IPS DF 6.9 (cell line): ENCODE data around the gene TNFAIP8.

Experiments used
- DNase-seq: peaks from one replicate; pipeline ENCODE4 v3.0.0-alpha.2; 2013; ENCODE audit warnings: low read depth, low spot score
- H3K27ac ChIP-seq: one replicate; pipeline ENCODE4 v1.5.1; 2013; ENCODE audit warnings: low read length, control low read depth
- H3K27me3 ChIP-seq: 2 replicates; pipeline ENCODE4 v1.6.1; 2013; ENCODE audit warnings: mild to moderate bottlenecking, low read length; ENCODE audit not compliant: control insufficient read depth, insufficient read depth
- H3K36me3 ChIP-seq: 2 replicates; pipeline ENCODE4 v1.6.1; 2013; ENCODE audit warnings: low read length; ENCODE audit not compliant: control insufficient read depth, insufficient read depth
- H3K4me1 ChIP-seq: 2 replicates; pipeline ENCODE4 v1.6.1; 2013; ENCODE audit warnings: low read length; ENCODE audit not compliant: control insufficient read depth, insufficient read depth
- H3K4me3 ChIP-seq: 2 replicates; pipeline ENCODE4 v1.5.1; 2013; ENCODE audit warnings: mild to moderate bottlenecking, low read length
- H3K9me3 ChIP-seq: 2 replicates; pipeline ENCODE4 v1.6.1; 2013; ENCODE audit warnings: low read length, inconsistent platforms; ENCODE audit not compliant: control insufficient read depth, insufficient read depth
- WGBS: extraction: QIAGEN DNeasy Blood & Tissue Kit; methylation state at CpG from one replicate; pipeline ENCODE4 v1.1.7; 2013; ENCODE audit warnings: mixed read lengths, missing lambda C conversion rate; ENCODE audit not compliant: insufficient read length, insufficient coverage; 5-methylcytosine and 5-hydroxymethylcytosine counted together

The TNFAIP8 gene

GRCh38 chr5:119339344-119339743, 16.5 kb upstream of the TNFAIP8 start:
- WGBS: no CpG with 5 or more reads among the region's 2 CpGs
- H3K27me3 ChIP-seq: no peaks in the 10 kb centered on the region
- no peaks in the 10 kb centered on the region for H3K9me3 ChIP-seq
- DNase-seq: no peak
- peaks cover 4% of the 10 kb centered on the region; the same call in 1 of the 2 replicates for H3K4me1 ChIP-seq
- H3K27ac ChIP-seq: no peak overlapping the region
- H3K4me3 ChIP-seq: no peak overlapping the region
- no peaks in the 10 kb centered on the region for H3K36me3 ChIP-seq

GRCh38 chr5:119339965-119340364, 15.9 kb upstream of the TNFAIP8 start:
- Histone ChIP-seq H3K4me3 (no peak overlapping the region), H3K4me1 (peaks cover 4% of the 10 kb centered on the region; the same call in 1 of the 2 replicates), H3K27ac (no peak overlapping the region), H3K27me3 (no peaks in the 10 kb centered on the region), H3K36me3 (no peaks in the 10 kb centered on the region), H3K9me3 (no peaks in the 10 kb centered on the region)
- no CpG with 5 or more reads among the region's 4 CpGs for WGBS
- no peak for DNase-seq

GRCh38 chr5:119340597-119341218, 15.1 kb upstream of the TNFAIP8 start:
- WGBS: no CpG with 5 or more reads among the region's 11 CpGs

GRCh38 chr5:119341452-119342349, 14.1 kb upstream of the TNFAIP8 start:
- WGBS: no CpG with 5 or more reads among the region's 6 CpGs
- Histone ChIP-seq H3K9me3 (no peaks in the 10 kb centered on the region), H3K4me3 (no peak overlapping the region), H3K36me3 (no peaks in the 10 kb centered on the region), H3K27me3 (no peaks in the 10 kb centered on the region), H3K27ac (no peak overlapping the region), H3K4me1 (peaks cover 5% of the 10 kb centered on the region; the same call in 1 of the 2 replicates)
- no peak for DNase-seq

More at GRCh38 chr5:119340597-119341218, 15.1 kb upstream of the TNFAIP8 start:
- no peak for DNase-seq
- H3K4me3 ChIP-seq: no peak overlapping the region
- H3K27me3 ChIP-seq: no peaks in the 10 kb centered on the region
- H3K4me1 ChIP-seq: peaks cover 4% of the 10 kb centered on the region; the same call in 1 of the 2 replicates
- H3K27ac ChIP-seq: no peak overlapping the region
- no peaks in the 10 kb centered on the region for H3K9me3 ChIP-seq
- no peaks in the 10 kb centered on the region for H3K36me3 ChIP-seq

- no peaks in the 10 kb centered on the region for H3K9me3 ChIP-seq
- H3K27me3 ChIP-seq: no peaks in the 10 kb centered on the region
- H3K27ac ChIP-seq: no peak overlapping the region
- whole genome bisulfite sequencing: no CpG with 5 or more reads among the region's 1 CpG
- H3K4me1 ChIP-seq: peaks cover 5% of the 10 kb centered on the region; the same call in 1 of the 2 replicates
- H3K36me3 ChIP-seq: no peaks in the 10 kb centered on the region
- no peak for DNase-seq
- H3K4me3 ChIP-seq: no peak overlapping the region
These were observed 13.4 kb upstream of the TNFAIP8 start for GRCh38 chr5:119342406-119342805.

- Histone ChIP-seq H3K27ac (no peak overlapping the region), H3K36me3 (no peaks in the 10 kb centered on the region), H3K4me3 (no peak overlapping the region), H3K4me1 (peaks cover 7% of the 10 kb centered on the region; the same call in 1 of the 2 replicates), H3K27me3 (no peaks in the 10 kb centered on the region), H3K9me3 (no peaks in the 10 kb centered on the region)
- DNase-seq: no peak
- WGBS: no CpG with 5 or more reads among the region's 6 CpGs
These were observed 12.8 kb upstream of the TNFAIP8 start for GRCh38 chr5:119343052-119343451.

- Histone ChIP-seq H3K27me3 (no peaks in the 10 kb centered on the region), H3K4me1 (peaks cover 8% of the 10 kb centered on the region; the same call in 1 of the 2 replicates), H3K27ac (no peak overlapping the region), H3K4me3 (no peak overlapping the region), H3K9me3 (no peaks in the 10 kb centered on the region), H3K36me3 (no peaks in the 10 kb centered on the region)
- DNase-seq: no peak
- no CpG with 5 or more reads among the region's 3 CpGs for WGBS
These were observed 12.1 kb upstream of the TNFAIP8 start for GRCh38 chr5:119343766-119344165.

- H3K9me3 ChIP-seq: no peaks in the 10 kb centered on the region
- no peak overlapping the region for H3K4me3 ChIP-seq
- peaks cover 8% of the 10 kb centered on the region; the same call in 1 of the 2 replicates for H3K4me1 ChIP-seq
- WGBS: no CpG with 5 or more reads among the region's 2 CpGs
- H3K27me3 ChIP-seq: no peaks in the 10 kb centered on the region
- DNase-seq: no peak
- no peaks in the 10 kb centered on the region for H3K36me3 ChIP-seq
- no peak overlapping the region for H3K27ac ChIP-seq
These were observed 11.6 kb upstream of the TNFAIP8 start for GRCh38 chr5:119344231-119344630.

- Histone ChIP-seq H3K4me1 (peaks cover 8% of the 10 kb centered on the region; the same call in 1 of the 2 replicates), H3K27ac (no peak overlapping the region), H3K9me3 (no peaks in the 10 kb centered on the region), H3K27me3 (no peaks in the 10 kb centered on the region), H3K4me3 (no peak overlapping the region), H3K36me3 (no peaks in the 10 kb centered on the region)
- no peak for DNase-seq
- WGBS: no CpG with 5 or more reads among the region's 3 CpGs
These were observed 10.0 kb upstream of the TNFAIP8 start for GRCh38 chr5:119345861-119346260.

GRCh38 chr5:119346394-119346793, 9.4 kb upstream of the TNFAIP8 start:
- Histone ChIP-seq H3K27me3 (no peaks in the 10 kb centered on the region), H3K9me3 (no peaks in the 10 kb centered on the region), H3K4me1 (peaks cover 8% of the 10 kb centered on the region; the same call in 1 of the 2 replicates), H3K27ac (no peak overlapping the region), H3K36me3 (no peaks in the 10 kb centered on the region), H3K4me3 (no peak overlapping the region)
- DNase-seq: no peak
- WGBS: no CpG with 5 or more reads among the region's 2 CpGs
